ENCODE measurements around the gene EMC10. TPM values are rescaled to one million over a fixed set of nuclear protein-coding genes. Genes with fewer than 3 reads are reported as not detected.
A peak's percentile ranks its signal among the peaks of the same experiment; 100 is the strongest.

EMC10 gene
- polyA plus RNA-seq, 1 donor = 117 TPM

DNA sequence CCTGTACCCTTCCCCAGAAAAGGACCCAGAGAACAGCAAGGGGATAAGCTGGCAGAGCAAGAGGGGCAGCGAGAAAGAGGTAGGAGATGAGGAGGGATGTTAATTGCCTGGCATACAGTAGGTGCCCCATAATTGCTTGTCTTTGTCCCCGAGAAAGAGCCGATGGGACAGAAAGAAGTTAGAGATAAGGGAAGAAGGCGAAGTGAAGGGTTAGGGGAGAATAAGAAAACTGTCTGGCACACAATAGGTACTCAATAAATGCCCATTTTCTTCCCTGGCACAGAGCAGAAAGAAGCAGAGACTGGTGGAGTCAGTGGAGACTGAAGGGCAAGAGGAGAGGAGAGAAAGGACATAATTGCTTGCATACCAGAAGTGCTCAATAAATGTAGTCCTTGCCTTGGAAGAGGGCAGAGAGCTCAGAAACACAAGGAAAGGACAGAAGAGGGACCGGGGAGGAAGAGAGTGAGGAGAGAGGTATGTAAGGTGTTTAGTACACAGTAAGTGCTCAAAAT, 18.8 kb downstream of the EMC10 start:
- no peak for DNase-seq (ENCODE audit: low read depth)

GRCh38 chr19:50496189-50497021, 20.1 kb downstream of the EMC10 start:
- DNase-seq (ENCODE audit: low read depth) = no peak

DNA sequence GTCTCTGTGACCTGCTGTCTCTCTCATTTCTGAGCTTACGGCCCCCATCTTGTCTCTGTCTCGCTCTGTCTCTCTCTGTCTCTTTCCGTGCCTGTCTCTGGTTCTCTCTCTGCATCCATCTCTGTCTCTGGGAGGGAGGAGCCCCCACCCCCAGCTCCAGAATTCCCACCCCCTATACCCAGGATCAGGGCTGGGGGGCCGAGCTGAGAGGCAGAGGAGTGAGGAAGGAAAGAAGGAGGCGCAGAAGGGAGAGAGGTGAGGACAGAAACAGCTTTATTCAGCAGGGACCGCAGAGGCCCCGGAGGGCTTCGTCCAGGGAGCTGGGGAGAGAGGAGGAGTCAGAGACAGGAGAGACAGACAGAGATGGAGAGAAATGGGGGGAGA, 20.7 kb downstream of the EMC10 start:
- no peak for DNase-seq (ENCODE audit: low read depth)

DNA sequence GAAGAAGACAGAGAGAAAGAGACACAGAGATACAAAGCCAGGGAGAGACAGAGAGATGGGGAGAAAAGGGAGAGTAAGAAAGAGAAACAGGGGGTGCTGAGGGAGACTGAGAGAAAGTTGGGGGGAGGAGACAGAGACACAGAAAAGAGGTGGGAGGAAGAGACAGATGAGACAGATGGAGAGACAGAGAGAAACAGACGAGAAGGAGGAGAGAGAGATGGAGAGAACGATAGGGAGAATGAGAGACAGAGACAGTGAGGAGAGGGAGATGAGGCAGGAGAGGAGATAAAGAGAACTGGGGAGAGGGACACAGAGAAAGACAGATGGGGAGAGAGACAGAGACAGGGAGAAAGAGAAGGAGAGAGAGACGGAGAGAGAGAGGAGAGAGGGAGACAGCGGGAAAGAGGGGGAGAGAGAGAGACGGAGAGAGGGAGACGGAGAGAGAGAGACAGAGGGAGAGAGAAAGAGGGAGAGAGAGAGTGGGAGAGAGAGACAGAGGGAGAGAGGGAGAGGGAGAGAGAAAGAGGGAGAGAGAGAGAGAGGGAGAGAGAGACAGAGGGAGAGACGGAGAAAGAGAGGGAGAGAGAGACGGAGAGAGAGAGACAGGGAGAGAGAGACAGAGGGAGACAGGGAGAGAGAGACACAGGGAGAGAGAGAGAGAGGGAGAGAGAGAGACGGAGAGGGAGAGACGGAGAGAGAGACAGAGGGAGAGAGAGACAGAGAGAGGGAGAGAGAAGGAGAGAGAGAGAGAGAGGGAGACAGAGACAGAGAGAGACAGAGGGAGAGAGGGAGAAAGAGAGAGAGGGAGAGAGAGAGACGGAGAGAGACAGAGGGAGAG, 22.1 kb downstream of the EMC10 start:
- DNase-seq (ENCODE audit: low read depth) = no peak

DNA sequence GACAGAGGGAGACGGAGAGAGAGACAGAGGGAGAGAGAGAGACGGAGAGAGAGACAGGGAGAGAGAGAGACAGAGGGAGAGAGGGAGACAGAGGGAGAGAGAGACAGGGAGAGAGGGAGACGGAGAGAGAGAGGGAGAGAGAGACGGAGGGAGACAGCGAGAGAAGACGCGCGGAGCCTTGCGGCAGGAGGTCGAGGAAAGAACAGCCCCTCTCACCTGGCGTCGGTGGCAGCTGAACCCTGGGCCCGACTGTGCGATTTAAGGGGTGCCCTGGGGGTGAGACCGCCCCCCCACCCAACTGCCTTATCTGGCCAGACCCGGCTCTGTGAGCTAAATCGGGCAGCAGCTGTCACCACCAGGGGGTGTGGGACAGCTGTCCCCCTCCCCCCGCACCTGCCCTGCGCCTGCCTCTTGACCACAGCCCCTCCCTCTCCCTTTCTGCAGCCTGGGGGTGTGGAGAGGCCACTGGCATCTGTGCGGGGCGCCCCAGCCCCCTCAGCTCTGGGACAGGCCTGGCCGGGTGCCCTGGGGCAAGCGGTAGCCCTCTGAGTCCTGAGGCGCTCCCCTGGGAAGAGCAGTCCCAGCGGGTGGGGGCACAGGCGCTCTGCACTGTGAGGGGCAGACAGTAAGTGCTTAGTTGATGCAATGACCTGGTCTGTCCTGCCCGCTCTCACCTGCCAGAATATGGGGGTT, 23.9 kb downstream of the EMC10 start:
- DNase-seq (ENCODE audit: low read depth) = no peak

GRCh38 chr19:50500753-50501151, 24.4 kb downstream of the EMC10 start:
- no peak for DNase-seq (ENCODE audit: low read depth)

DNA sequence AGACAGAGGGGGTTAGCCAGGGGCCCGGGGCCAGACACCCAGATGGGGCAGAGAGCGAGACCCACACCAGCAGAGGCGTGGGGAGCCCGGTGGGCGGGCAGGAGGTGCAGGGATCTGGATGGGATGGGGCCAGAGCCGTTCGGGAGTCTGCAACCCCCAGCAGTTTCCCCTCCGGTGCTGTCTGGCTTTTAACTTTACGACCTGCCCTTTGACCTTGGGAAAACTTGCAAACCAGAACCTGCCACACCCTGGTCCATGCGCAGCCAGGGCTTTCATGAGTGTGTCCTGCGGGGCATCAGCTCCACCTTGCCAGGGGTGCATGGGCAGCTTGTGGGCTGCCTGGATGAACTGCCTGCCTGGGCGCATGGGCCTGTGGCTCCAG, 24.9 kb downstream of the EMC10 start:
- no peak for DNase-seq (ENCODE audit: low read depth)

DNA sequence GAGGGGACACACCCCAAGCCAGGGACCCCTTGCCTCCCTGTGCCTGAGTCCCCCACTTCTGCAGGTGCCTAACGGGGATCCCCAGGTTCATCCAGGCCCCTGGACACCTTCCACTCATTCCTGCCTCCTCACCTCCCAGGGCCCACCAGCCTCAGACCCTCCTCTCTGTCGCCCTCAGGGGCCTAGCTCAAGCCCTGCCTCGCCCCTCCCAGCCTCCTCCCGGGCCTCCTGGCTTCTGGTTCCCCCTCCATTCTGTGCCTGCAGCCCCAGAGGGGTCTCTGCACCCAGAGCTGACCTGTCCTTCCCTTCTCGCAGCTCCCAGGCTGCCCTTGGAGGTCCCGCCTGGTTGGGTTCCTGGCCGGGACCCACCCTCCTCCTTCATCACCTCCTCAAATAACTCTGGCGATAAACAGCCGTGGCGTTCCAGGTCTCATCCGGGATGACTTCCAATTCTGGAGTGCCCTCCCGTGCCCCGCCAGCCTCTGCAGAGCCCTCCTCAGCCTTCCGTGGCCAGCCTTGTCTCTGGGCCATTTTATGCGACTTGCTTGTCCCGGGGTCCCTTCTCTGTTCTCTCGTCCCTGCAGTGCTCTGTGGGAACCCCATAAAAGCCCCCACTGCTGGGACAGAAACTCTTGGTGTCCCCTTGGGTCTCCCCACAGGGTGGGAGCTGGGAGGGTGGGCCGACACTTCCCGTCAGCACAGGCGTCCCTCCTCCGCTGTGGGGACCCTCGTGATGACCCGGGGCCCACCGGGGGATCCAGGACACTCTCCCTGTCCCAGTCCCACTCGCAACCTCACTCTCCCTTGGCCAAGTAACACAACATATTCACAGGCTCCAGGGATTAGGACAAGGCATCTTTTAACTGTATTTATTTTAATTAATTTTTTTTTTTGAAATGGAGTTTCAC, 25.5 kb downstream of the EMC10 start:
- DNase-seq (ENCODE audit: low read depth) = no peak

DNA sequence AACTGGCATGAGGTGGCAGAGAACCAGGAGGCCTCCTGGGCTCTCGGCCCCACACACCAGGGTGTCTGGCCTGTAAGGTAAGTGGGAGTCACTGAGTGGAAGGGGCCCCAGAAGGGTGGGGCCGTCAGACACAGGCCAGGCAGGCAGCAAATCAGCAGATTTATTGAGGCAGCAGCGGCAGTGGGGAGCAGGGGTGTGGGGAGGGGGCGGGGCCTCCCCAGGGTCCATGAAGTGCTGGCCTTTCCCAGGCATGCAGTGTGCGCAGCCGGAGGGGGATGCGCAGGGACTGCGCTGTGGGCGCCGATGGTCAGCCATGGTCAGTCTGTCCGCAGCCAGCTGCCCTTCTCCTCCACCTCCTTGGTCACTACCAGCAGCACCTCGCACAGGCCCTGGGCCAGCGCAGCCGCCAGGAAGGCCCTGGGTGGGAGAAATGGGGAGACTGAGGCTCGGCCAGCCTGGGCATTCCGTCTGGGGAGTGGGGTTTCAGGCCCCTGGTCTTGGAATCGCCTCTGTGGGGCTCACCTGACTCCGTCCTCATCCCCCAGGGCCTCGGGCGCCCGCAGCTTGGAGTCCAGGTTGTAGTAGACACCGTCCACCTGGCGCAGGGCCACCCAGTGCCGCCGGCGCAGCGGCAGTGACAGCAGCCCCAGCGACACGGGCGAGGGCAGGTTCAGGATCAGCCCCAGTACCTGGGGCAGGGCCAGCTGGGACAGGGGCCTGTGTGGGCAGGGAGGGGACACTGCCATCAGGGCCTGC, 29.7 kb downstream of the EMC10 start:
- no peak for DNase-seq (ENCODE audit: low read depth)

DNA sequence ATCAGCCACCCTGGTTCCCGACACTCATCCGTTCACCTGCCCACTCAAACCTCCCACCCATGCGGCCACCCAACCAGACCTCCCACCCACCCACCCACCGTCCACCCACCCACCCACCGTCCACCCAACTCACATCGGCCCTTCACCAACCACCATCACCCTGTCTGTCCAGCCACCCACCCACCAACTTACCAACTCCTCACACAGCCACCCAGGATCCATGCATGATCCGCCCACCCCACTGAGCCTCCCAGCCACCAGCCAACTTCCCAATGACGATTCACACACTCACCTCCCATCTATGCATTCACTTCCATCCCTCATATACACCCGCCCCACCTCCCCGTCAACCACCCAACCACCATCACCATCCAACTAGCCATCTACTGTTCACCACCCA, 30.4 kb downstream of the EMC10 start:
- no peak for DNase-seq (ENCODE audit: low read depth)

DNA sequence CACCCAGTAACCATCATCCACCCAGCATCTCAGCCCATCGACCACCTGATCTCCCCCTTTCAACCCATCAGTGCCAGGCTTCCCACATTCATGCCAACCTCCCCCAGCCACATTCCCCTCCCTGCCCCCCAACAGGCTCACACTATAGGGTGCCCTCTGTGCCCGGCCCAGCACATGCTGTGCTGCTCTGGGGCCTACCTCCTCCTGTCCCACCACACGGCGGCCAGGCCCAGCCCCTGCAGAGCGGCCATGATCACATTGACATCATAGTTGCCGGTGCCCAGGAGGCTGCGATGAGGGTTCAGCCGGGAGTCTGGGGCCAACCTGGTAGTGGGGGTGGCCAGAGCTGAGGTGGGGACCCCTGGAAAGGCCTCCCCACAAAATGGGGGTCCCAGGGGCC, 31.1 kb downstream of the EMC10 start:
- no peak for DNase-seq (ENCODE audit: low read depth)

DNA sequence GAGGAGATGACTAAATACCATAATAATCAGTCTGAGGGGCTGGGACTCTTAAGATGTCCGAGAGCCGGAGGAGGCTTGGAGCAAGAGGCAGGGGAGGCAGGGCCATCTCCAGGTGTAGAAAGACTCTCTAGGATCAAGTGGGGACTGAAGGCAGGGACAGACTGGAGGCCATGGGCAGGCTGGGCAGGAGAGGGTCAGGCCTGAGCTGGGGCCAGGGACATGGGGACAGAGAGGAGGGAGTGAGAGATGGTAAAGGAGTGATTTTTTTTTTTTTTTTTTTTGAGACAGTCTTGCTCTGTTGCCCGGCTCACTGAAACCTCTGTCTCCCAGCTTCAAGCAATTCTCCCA, 32.5 kb downstream of the EMC10 start:
- no peak for DNase-seq (ENCODE audit: low read depth)

DNA sequence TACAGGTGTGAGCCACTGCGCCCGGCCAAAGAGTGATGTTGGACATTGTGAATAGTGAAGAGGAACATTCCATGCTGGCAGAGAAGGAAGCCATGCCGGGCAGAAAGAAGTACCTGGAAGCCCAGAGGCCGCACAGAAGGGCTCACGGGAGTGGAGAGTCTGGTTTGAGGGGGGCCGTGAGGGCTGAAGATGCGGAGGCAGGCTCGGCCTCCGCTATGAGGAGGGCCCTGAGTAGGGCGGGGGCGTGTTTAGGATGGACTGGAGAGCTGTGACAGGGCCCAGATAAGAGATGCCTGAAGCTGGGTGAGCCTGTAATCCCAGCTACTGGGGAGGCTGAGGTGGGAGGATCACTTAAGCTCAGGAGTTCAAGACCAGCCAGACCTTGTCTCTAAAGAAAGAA, 33.1 kb downstream of the EMC10 start:
- DNase-seq (ENCODE audit: low read depth) = no peak

DNA sequence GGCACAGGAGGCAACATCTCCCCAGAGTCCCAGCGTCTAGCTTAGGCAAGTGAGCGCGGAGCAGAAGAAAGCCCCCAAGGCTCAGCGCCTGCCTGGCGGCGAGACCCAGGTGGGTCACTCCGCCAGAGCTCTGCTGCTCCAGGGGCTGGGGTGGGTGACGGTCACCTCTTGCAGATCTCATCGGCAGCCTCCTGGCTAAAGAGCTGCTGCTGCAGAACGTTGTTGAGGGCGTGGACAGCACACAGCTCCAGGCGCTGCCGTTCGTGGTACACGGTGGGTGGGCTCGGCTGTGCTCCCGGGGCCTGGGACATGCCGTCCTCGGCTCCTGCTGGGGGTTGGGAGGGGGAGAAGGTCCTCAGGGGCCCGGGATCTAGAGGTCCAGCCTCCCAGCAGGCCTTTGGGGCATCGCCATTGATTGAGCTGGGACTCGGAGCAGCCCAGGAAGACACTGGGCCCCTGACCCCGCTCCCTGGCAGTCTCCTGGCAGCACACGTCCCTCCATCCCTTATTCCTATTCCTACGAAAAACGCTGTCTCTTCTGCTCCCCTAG, 33.9 kb downstream of the EMC10 start:
- no peak for DNase-seq (ENCODE audit: low read depth)

- no peak for DNase-seq (ENCODE audit: low read depth)
Measured at GRCh38 chr19:50510700-50511068, 34.4 kb downstream of the EMC10 start.

DNA sequence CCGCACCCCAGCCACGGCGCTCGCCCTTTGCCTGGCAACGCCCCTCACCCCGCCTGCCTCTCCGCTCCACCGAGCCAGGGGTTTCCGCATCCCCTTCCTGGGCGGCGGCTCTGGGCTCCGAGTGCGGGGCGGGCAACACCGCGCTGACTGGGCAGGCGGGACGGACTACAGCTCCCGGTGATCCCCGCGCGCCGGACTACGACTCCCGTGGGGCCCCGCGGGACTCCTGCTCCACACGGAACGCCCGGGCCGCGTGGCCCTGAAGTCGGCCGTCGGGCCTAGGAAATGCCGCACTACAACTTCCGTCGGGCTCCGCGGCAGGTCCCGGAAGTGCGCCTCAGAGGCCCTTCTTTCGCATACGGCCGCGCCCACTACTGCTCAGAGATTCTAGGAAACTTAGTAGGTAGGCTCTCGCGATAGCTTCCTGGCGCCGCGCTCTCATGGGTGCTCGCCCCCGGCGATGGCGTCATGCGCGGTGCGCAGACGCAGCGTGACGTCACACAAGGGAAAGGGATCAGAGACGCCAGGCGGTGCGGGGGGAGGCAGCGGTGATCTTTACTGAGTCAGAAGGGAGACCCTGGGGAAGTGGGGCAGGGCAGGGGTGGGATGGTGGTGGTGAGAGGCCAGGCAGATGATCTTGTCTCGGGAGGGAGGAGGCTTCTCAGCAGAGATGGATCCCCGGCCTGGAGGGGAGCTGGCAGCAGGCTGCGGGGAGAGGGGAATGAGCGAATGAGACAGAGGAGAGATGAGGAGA, 34.9 kb downstream of the EMC10 start, which contains the start of gene JOSD2:
TSS of gene JOSD2 (minus strand) at position 123 of the 754 bp plus-strand sequence. CDS start 760 bp downstream, outside the sequence.
- peak; percentile 96 for DNase-seq (ENCODE audit: low read depth)

DNA sequence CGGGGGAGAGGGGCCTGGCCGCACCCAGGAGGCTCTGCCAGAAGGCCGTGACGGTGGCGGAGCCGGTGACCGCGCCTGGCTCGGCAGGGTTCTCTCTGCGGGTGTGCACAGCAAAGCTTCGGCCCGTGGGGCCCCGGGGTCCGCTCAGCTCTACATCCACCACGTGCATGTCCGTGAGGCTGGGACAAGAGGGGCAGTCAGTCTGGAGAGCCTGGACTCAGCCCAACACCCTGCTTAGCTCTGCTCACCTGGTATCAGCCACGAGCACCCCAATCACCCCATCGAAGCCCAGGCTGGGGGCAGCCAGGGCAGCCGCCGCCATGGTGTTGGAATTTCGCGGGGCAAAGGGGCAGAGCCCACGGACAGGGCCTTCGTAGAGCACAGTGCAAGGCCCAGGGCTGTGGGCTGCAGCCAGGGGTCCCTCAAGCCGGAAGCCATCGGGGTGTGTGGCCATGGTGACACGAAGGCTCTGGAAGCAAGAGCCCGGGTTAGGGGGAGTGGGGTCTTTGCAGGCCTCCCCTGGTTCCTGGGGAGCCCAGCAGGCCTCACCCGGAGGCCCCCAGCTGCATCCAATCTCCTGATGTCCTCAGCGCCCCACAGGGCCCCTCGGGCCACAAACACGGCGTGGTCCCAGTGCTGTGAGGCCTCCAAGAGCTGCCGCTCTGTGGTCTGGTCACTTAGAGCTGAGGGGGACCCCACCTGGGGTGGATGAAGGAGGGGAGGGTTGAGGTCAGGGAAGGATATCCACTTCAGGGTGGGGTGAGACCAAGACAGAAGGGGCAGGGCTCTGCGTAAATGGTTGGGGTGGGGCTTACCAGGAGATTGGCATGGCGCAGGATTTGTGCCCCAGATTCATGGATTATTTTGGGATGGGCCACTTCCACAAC, 36.0 kb downstream of the EMC10 start:
- no peak for DNase-seq (ENCODE audit: low read depth)

DNA sequence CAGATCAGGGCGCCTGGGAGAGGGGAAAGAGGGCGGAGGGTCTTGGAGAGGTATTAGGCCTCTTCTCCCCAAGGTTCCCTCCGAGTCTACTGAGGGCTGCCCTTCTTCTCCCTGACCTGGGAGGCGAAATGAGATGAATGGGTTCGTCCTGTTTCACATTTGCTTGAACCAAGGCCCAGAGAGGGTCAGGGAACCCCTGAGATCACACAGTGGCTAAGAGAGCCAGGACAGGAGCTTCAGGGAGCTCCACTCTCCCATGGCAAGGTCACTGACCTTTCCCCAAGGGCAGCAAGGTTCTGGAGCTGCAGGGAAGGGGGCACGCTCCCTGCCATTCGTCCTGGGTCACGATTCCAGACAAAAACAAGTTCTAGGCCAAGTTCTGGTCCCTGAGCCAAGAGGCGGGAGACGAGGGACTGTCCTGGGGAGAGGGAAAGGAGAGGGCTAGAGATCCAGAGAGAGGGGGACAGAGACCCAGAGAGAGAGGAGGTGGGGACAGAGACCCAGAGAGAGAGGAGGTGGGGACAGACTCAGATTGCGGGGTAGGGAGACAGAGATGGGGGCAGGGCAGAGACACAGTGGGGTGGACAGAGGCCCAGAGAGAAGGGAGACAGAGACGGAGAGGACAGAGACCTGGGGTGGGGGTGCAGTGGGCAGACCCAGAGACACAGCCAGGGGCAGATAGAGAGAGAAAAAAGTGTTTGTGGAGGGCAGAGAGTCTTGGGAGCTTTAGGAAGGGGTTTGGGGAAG, 36.9 kb downstream of the EMC10 start:
- no peak for DNase-seq (ENCODE audit: low read depth)
